D721Med (cell line): Measurements from ENCODE around the gene TRAF3.

Experiments
- DNase-seq: peaks from one replicate; pipeline ENCODE4 v3.0.0; 2011; ENCODE audit warnings: low spot score; ENCODE audit not compliant: insufficient read length
- FAIRE-seq: peaks from 2 replicates; lab custom pipeline; 2011; peaks lifted over from hg19 to GRCh38; lab: Jason Lieb, UNC
- CTCF ChIP-seq: IDR thresholded peaks from 2 replicates; pipeline ENCODE4 v1.5.1; 2012; ENCODE audit warnings: mild to moderate bottlenecking, control low read depth; ENCODE audit not compliant: insufficient read depth; ENCODE audit errors: missing control alignments

The TRAF3 gene

GRCh38 chr14:102944448-102945330 is 167.4 kb downstream of the TRAF3 start:
- no peak for DNase-seq
- FAIRE-seq: no peak
- TF ChIP-seq CTCF: no peak

GRCh38 chr14:102945346-102946130 is 168.3 kb downstream of the TRAF3 start:
- TF ChIP-seq CTCF: no peak
- DNase-seq (no peak), FAIRE-seq (no peak)

- no peak for TF ChIP-seq CTCF
- FAIRE-seq (no peak), DNase-seq (no peak)
Measured at GRCh38 chr14:102947321-102948103, 170.3 kb downstream of the TRAF3 start.

- FAIRE-seq (no peak), DNase-seq (no peak)
- TF ChIP-seq CTCF: no peak
Measured at GRCh38 chr14:102948698-102949061, 171.4 kb downstream of the TRAF3 start.

GRCh38 chr14:102949062-102949800 is 172.0 kb downstream of the TRAF3 start:
- FAIRE-seq (no peak), DNase-seq (no peak)
- no peak for TF ChIP-seq CTCF

GRCh38 chr14:102949801-102950451 is 172.7 kb downstream of the TRAF3 start:
- no peak for TF ChIP-seq CTCF
- DNase-seq (no peak), FAIRE-seq (no peak)
